ENCODE data around the gene EDA.

Gene EDA

DNA sequence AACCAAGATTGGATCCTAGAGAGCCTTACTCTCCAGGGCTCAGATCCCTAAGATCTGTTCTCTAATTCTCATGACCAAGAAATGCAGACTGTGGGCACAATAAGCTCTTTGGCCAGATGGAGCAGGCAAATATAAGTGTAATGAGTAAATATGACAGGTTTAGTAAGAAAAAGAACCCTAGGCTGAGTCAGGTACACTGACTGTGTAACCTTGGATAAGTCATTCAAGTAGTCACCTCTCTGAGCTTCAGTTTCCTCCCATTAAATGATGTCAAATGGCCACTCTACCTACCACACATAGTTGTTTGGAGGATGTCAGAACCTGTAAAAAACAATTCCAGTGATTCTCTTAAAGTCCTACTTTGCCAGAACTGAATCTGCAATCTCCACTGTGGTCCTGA, 8.3 kb upstream of the EDA start:
- Histone ChIP-seq H3K79me2 (ENCODE audit: insufficient read depth, low read length) (no peaks in the 10 kb centered on the region), H3K9ac (ENCODE audit: low read depth, low read length, poor library complexity, severe bottlenecking) (no peak overlapping the region), H3K9me3 (ENCODE audit: insufficient read depth, low read depth, low read length) (no peaks in the 10 kb centered on the region), H3F3A (ENCODE audit: low read depth) (no peaks in the 10 kb centered on the region), H4K20me1 (ENCODE audit: insufficient read depth, low read length, poor library complexity, severe bottlenecking) (no peaks in the 10 kb centered on the region), H3K4me2 (ENCODE audit: low read depth, low read length, poor library complexity, severe bottlenecking) (no peak overlapping the region), H3K36me3 (ENCODE audit: insufficient read depth, low read length) (no peaks in the 10 kb centered on the region), H3K4me3 (ENCODE audit: low read length, poor library complexity, severe bottlenecking) (no peak overlapping the region), H3K9me2 (replicated peaks; ENCODE audit: low read depth, low read length) (no peaks in the 10 kb centered on the region), H2AFZ (ENCODE audit: low read length) (no peak overlapping the region), H3K4me1 (ENCODE audit: insufficient read depth, low read length, poor library complexity, severe bottlenecking) (no peaks in the 10 kb centered on the region), H3K27me3 (ENCODE audit: insufficient read depth, low read length, poor library complexity, severe bottlenecking) (no peaks in the 10 kb centered on the region)
- no peak for TF ChIP-seq EZH2phosphoT487 (IDR thresholded peaks at IDR 0.05; ENCODE audit: borderline replicate concordance)
- TF ChIP-seq, protein P1, sequence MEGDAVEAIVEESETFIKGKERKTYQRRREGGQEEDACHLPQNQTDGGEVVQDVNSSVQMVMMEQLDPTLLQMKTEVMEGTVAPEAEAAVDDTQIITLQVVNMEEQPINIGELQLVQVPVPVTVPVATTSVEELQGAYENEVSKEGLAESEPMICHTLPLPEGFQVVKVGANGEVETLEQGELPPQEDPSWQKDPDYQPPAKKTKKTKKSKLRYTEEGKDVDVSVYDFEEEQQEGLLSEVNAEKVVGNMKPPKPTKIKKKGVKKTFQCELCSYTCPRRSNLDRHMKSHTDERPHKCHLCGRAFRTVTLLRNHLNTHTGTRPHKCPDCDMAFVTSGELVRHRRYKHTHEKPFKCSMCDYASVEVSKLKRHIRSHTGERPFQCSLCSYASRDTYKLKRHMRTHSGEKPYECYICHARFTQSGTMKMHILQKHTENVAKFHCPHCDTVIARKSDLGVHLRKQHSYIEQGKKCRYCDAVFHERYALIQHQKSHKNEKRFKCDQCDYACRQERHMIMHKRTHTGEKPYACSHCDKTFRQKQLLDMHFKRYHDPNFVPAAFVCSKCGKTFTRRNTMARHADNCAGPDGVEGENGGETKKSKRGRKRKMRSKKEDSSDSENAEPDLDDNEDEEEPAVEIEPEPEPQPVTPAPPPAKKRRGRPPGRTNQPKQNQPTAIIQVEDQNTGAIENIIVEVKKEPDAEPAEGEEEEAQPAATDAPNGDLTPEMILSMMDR (conservative IDR thresholded peaks at IDR 0.05; ENCODE audit: low read length) = no peak

GRCh38 chrX:69613946-69614345, 2.0 kb upstream of the EDA start:
- H3K27me3 ChIP-seq (ENCODE audit: insufficient read depth, low read length, poor library complexity, severe bottlenecking) = no peaks in the 10 kb centered on the region
- no peak overlapping the region for H2AFZ ChIP-seq (ENCODE audit: low read length)
- no peaks in the 10 kb centered on the region for H3F3A ChIP-seq (ENCODE audit: low read depth)
- H4K20me1 ChIP-seq (ENCODE audit: insufficient read depth, low read length, poor library complexity, severe bottlenecking) = no peaks in the 10 kb centered on the region
- H3K79me2 ChIP-seq (ENCODE audit: insufficient read depth, low read length) = no peaks in the 10 kb centered on the region
- H3K4me2 ChIP-seq (ENCODE audit: low read depth, low read length, poor library complexity, severe bottlenecking) = no peak overlapping the region
- no peak overlapping the region for H3K4me3 ChIP-seq (ENCODE audit: low read length, poor library complexity, severe bottlenecking)
- no peaks in the 10 kb centered on the region for H3K9me2 ChIP-seq (replicated peaks; ENCODE audit: low read depth, low read length)
- H3K4me1 ChIP-seq (ENCODE audit: insufficient read depth, low read length, poor library complexity, severe bottlenecking) = no peaks in the 10 kb centered on the region
- H3K9ac ChIP-seq (ENCODE audit: low read depth, low read length, poor library complexity, severe bottlenecking) = no peak overlapping the region
- TF ChIP-seq, protein P1 (conservative IDR thresholded peaks at IDR 0.05; ENCODE audit: low read length) = no peak
- no peak for TF ChIP-seq EZH2phosphoT487 (IDR thresholded peaks at IDR 0.05; ENCODE audit: borderline replicate concordance)
- H3K36me3 ChIP-seq (ENCODE audit: insufficient read depth, low read length) = no peaks in the 10 kb centered on the region
- no peaks in the 10 kb centered on the region for H3K9me3 ChIP-seq (ENCODE audit: insufficient read depth, low read depth, low read length)

DNA sequence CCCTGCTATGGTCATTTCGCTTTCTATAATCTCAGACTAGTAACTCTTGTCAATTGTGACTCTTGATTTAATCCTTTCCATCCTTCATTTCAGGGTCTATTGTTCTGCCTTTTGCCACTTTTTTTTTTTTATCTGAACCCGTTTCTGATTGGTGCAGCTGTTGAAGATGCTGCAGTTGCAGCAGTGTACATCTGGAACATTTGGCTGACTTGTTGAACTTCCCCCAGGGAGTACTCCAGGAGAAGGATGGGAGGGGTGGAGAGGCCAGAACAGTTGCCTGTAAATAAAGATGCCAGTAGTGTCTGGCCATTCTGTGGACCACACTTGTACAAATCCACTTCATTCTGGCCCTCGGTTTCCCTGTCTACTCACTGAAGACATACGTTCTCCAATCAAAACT, 1.0 kb upstream of the EDA start:
- Histone ChIP-seq H3K4me2 (ENCODE audit: low read depth, low read length, poor library complexity, severe bottlenecking) (no peak overlapping the region), H2AFZ (ENCODE audit: low read length) (no peak overlapping the region), H3K9me2 (replicated peaks; ENCODE audit: low read depth, low read length) (no peaks in the 10 kb centered on the region), H3K9ac (ENCODE audit: low read depth, low read length, poor library complexity, severe bottlenecking) (no peak overlapping the region), H3F3A (ENCODE audit: low read depth) (no peaks in the 10 kb centered on the region), H3K4me3 (ENCODE audit: low read length, poor library complexity, severe bottlenecking) (no peak overlapping the region), H3K79me2 (ENCODE audit: insufficient read depth, low read length) (no peaks in the 10 kb centered on the region), H3K27me3 (ENCODE audit: insufficient read depth, low read length, poor library complexity, severe bottlenecking) (no peaks in the 10 kb centered on the region), H4K20me1 (ENCODE audit: insufficient read depth, low read length, poor library complexity, severe bottlenecking) (no peaks in the 10 kb centered on the region), H3K4me1 (ENCODE audit: insufficient read depth, low read length, poor library complexity, severe bottlenecking) (no peaks in the 10 kb centered on the region), H3K36me3 (ENCODE audit: insufficient read depth, low read length) (no peaks in the 10 kb centered on the region), H3K9me3 (ENCODE audit: insufficient read depth, low read depth, low read length) (no peaks in the 10 kb centered on the region)
- no peak for TF ChIP-seq EZH2phosphoT487 (IDR thresholded peaks at IDR 0.05; ENCODE audit: borderline replicate concordance)
- TF ChIP-seq, protein P1 (conservative IDR thresholded peaks at IDR 0.05; ENCODE audit: low read length) = no peak

Measured in Loucy (cell line).